A549 (cell line): Measurements from ENCODE around the gene CPSF4.

Experiments used
- CBX2 ChIP-seq: fragments of 200-600 bp; sonication (generic); IDR thresholded peaks from 2 replicates; pipeline ENCODE4 v1.6.1; 2016; ENCODE audit warnings: low read depth, mild to moderate bottlenecking, borderline replicate concordance
- CHD4 ChIP-seq: fragments of 200-600 bp; sonication (generic); IDR thresholded peaks from 2 replicates; pipeline ENCODE4 v1.6.1; 2016; ENCODE audit warnings: antibody characterized with exemption, mild to moderate bottlenecking, borderline replicate concordance
- CTCF ChIP-seq: fragments of >200 bp; sonication (Bioruptor Twin); formaldehyde crosslinking; IDR thresholded peaks from 3 replicates; pipeline ENCODE4 v1.5.1; 2016
- EP300 ChIP-seq, 2 experiments: fragments of >200 bp; sonication (Bioruptor Twin); formaldehyde crosslinking; IDR thresholded peaks; 2 replicates in 1 of 2; 3 replicates in 1 of 2; pipeline ENCODE4 v1.6.1; 2016 to 2017
- HMGXB4 ChIP-seq: fragments of 250-450 bp; sonication (Bioruptor Pico); IDR thresholded peaks from 2 replicates; pipeline ENCODE4 v1.5.0; 2021; ENCODE audit warnings: mild to moderate bottlenecking, moderate library complexity, borderline replicate concordance
- JUN ChIP-seq, 2 experiments: fragments of >200 bp; sonication (Bioruptor Twin); formaldehyde crosslinking; IDR thresholded peaks; 2 replicates in 1 of 2; 3 replicates in 1 of 2; pipeline ENCODE4 v1.6.1; 2016 to 2017
- MAX ChIP-seq: IDR thresholded peaks from 2 replicates; pipeline ENCODE4 v1.6.1; 2012
- PHF8 ChIP-seq: fragments of 200-600 bp; sonication (generic); IDR thresholded peaks from 2 replicates; pipeline ENCODE4 v1.6.1; 2016; ENCODE audit warnings: low read depth, mild to moderate bottlenecking, antibody characterized with exemption, moderate library complexity, borderline replicate concordance
- POLR2A ChIP-seq: IDR thresholded peaks from 2 replicates; pipeline ENCODE4 v1.6.1; 2012; ENCODE audit warnings: mild to moderate bottlenecking, low read length
- RAD21 ChIP-seq, 2 experiments: fragments of >200 bp in 1 of 2; sonication (Bioruptor Twin) in 1 of 2; formaldehyde crosslinking in 1 of 2; IDR thresholded peaks in 1 of 2; conservative IDR thresholded peaks in 1 of 2; 2 replicates in 1 of 2; 3 replicates in 1 of 2; pipeline ENCODE4 v1.6.1; 2012 to 2018; ENCODE audit warnings: inconsistent platforms in 1 of 2
- RCOR1 ChIP-seq: fragments of 150-350 bp; IDR thresholded peaks from 2 replicates; pipeline ENCODE4 v1.6.1; 2014; ENCODE audit warnings: antibody characterized with exemption, low read length, low read depth
- REST ChIP-seq: fragments of 200-600 bp; sonication (generic); IDR thresholded peaks from 2 replicates; pipeline ENCODE4 v1.6.1; 2016; ENCODE audit warnings: antibody characterized with exemption, mild to moderate bottlenecking, moderate library complexity
- RFX5 ChIP-seq: fragments of 450-650 bp; IDR thresholded peaks from 2 replicates; pipeline ENCODE4 v1.7.1; 2014; ENCODE audit warnings: antibody characterized with exemption, mild to moderate bottlenecking, moderate library complexity
- SREBF2 ChIP-seq: fragments of 450-650 bp; IDR thresholded peaks from 2 replicates; pipeline ENCODE4 v1.6.1; 2014; ENCODE audit warnings: mild to moderate bottlenecking, moderate library complexity

- TF ChIP-seq PHF8: no peak
- no peak for TF ChIP-seq EP300 (IDR thresholded peaks at IDR 0.05)
- no peak for TF ChIP-seq CTCF
- no peak for TF ChIP-seq RFX5
- TF ChIP-seq RAD21 (conservative IDR thresholded peaks at IDR 0.05 in 1 of 2, IDR thresholded peaks at IDR 0.05 in 1 of 2): no peak
- no peak for TF ChIP-seq MAX
- no peak for TF ChIP-seq CBX2
- no peak for TF ChIP-seq RCOR1
- TF ChIP-seq POLR2A: no peak
- no peak for TF ChIP-seq HMGXB4 (CRISPR knock-in tag)
- TF ChIP-seq REST: no peak
- no peak; a peak in 1 of 5 replicates for TF ChIP-seq JUN (IDR thresholded peaks at IDR 0.05)
- TF ChIP-seq CHD4: no peak
- TF ChIP-seq SREBF2: no peak
Measured at GRCh38 chr7:99398891-99399445, 39.8 kb upstream of the CPSF4 start.
